GM21717 (cell line): ENCODE data around the gene ERGIC1.

Experiments
- ATAC-seq: cut with Tn5 transposase; IDR thresholded peaks from one replicate; pipeline ENCODE4 v1.9.1; 2021; ENCODE audit warnings: mild to moderate bottlenecking, moderate library complexity; ENCODE audit not compliant: unreplicated experiment

Gene ERGIC1

DNA sequence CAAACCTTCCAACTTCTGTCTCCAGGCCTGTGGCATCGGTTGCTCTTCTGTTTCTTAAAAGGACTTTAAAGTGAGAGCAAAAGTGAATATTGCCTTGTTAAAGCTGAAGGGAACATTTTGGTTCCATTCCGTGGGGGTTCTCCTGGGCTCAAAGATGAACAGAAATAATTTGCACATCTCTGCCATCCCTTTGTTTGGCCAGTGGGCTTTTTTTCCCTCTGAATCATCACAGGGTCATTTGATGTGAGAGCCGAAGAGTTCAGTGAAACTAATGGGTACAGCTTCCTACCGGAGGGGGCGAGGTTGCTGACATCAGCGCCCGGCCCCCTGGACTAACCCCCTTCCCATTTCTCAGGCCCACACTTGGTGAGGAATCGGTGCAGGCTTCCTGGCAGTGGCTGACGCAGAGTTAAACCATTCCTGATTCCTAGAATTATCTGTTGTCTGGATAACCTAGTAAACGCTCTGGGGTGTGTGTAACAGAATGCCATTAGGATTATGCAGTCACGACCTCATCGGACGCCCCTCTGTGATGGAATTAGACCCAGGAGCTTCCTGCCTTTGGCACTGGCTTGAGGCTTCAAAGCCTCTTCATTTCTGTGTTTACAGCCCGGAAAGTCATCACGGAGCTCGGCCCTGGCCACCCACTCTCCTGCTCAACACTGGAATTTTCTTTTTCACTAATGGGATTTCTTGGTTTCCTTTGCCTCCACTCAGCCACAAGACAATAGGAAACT, 63.6 kb downstream of the ERGIC1 start:
- ATAC-seq = no peak

DNA sequence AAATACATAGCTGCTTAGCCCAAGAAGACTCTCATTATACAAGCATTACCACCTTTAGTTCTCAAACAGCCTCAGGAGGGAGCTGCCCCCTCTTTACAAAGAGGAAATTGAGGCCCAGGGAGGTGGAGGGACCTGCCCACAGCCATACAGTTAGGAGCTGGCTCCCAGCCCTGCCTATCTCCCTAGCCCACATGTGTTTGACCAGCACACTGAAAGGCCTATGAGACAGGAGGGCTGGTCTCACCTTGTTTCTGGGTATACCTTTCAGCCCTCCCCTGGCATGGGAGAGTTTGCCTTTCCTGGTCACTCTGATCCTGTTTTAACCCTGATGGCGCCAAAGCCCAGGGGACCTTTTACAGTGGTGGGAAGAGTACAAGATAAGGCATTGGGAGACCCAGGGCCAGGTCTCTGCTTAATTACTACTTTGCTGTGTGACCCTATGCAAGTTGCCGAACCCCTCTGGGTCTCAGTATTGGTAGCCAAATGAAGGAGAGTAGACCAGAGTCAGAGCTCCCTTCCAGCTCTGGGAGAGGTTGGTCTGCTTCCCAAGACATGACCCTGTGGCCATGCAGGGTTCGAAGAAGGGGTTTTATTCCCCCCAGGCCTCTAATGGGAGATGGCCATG, 64.3 kb downstream of the ERGIC1 start:
- ATAC-seq = no peak

DNA sequence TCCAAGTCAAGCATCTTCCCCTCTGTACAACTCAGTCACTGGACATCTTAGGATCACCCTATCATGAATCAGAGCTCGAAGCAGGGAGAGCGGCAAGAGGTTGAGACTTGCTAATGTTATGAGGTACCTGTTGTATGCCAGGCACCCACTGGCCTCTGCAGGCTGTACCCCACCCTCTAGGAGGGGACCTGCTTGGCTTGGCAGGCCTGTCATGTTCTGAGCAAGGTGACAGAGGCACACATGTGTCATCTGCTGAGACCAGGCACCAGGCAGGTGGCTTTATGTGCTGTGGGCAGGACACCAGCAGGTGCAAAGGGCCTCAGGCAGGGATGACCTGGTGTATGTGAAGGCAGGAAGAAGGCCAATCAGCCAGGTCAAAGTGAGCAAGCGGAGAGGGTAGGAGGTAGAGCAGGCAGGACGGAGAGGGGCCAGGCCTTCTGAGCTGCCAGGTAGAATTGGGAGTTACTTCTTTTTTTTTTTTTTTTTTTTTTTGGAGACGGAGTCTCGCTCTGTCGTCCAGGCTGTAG, 64.9 kb downstream of the ERGIC1 start:
- ATAC-seq = no peak

DNA sequence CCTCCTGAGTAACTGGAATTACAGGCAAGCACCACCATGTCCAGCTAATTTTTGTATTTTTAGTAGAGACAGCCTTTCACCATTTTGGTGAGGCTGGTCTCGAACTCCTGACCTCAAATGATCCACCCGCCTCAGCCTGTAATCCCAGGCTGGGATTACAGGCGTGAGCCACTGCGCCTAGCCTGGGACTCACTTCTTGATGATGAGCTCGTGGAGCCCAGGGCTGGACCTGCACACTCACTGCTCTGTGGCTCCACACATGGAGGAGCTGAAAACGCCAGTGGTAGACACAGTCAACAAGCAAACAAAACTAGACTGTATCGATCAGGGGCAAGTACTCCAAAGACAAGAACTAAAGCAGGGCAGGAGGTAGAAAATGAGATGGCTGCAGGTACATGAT, 65.4 kb downstream of the ERGIC1 start:
- no peak for ATAC-seq

DNA sequence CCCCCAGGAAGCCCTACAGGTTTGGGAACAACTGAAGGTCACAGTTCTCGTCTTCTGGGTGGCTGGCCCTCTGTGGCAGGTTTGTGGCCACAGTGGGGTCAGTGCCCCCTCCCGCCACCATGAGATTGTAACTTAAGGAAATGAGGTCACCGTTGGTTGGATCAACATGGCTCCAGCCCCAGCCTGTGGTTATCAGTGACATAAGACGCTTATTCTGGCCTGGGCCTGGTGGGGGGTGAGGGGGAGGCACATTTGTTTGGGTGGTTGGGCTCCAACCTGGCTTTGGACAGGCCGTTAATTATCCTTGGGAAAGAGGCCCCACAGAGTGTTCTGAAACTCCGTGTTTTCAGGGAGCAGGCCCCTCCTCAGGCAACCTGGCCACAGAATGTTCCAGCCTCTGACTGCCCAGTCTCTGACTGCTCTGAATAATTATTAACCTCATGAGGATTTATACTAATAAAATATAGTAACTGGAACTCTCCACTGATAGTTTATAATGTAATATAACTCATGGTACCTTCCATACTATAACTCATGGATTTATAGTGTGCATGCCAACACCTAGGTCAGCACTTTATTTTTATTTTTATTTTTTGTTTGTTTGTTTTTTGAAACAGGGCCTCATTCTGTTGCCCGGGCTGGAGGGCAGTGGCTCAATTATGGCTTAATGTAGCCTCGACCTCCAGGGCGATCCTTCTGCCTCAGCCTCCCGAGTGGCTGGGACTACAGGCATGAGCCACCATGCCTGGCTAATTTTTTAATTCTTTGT, 67.1 kb downstream of the ERGIC1 start:
- no peak for ATAC-seq

DNA sequence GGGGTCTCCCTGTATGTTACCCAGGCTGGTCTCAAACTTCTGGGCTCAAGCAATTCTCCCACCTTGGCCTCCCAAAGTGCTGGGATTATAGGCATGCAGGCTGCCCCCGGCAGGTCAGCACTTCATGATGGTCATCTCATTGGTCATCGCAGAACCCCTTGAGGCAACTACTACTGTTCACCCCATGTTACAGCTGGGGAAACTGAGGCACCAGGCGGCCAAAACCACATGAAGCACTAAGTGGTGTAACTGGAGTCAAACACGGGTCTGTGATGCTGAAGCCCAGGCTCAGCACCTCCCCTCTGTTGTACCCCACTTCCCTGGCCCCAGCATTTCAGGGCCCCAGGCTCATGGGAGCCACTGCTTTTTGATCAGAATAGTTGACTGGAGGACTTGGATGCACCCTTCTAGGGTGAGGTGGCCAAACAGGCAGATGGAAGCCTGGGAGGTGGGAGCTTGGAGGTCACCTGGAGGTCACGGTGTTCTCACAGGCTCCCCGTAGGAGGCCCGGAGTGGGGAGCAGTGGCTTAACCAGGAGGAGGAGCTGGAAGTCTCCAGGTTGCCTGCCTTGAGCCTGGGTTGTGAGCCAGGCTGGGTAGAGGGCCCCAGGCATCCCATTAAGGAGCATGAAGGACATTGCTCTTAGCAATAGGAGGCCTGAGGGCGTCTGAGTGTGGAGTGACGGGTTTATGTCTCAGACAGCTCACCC, 67.9 kb downstream of the ERGIC1 start:
- no peak for ATAC-seq

DNA sequence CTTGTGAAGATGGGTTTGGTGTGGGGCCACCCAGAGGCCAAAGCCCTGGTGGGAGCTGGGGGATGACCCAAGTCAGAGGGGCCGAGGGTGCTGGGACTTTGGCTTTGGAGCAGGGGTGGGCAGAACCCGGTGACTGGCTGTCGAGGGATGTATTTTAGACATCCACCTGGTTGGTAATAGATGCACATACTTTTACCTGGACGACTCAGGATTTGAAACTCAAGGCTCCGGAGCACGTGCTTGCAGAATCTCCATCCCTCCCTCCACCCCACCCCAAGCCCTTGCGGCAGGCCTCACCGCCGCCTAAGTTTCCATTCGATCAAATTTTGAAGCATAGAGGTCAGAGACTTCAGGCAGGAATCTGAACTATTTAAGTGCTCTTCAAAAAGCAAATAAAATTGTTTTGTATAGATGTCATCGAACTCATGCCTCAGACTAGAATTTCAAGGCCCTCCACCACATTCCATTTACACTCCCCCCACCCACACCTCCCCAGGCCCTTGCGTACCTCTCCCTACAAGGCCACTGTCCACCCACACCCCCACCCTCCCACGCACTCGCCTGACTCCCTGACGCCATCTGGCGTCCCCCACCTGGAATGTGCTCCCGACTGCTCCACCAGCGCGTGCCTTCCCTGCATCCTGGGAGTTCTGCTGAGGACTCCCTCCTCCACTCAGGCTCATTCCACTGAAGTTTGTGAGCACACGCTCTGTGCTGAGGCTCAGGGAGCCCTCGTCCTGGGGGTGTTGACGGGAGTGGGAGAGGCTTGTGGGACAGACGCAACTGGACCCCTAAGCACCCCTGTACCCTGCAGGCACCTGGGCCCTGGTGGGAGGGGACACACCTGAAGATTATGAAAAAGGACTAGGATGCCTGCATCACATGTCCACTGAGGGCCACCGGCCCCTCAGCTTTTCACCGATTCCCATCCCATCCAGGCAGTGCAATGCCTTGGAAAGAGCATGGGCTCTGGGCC, 68.7 kb downstream of the ERGIC1 start:
- ATAC-seq = no peak

DNA sequence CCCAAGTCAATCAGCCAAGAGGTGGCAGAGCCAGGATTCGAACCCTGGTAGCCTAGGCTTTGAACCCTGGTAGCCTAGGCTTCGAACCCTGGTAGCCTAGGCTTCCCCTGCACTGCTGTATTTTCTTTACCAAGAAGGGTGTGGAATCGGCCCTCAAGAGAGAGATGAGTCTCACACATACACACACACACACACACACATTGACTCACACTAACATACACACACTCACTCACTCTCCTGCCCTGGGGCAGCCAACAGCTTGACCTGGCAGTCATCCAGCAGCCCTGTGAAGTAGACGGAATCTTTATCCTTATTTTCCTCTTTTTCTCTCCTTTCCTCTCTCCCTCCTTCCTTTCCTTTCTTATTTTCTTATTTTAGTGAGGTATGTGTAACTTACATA, 69.7 kb downstream of the ERGIC1 start:
- ATAC-seq = no peak

DNA sequence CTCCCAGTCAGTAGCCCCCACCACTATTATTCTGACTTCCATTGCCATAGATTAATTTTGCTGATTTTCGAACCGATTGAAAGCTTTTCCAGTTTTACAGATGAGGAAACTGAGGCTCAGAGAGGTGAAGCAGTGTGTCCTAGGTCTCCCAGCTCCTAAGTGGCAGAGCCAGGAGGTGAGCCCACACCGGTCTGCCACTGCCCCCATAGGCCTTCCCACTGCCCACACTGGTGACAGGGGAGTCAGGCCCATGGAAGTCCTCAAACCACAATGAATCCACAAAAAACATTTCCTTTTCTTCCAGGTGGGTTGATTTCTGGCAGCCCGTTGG, 70.2 kb downstream of the ERGIC1 start:
- ATAC-seq = no peak

DNA sequence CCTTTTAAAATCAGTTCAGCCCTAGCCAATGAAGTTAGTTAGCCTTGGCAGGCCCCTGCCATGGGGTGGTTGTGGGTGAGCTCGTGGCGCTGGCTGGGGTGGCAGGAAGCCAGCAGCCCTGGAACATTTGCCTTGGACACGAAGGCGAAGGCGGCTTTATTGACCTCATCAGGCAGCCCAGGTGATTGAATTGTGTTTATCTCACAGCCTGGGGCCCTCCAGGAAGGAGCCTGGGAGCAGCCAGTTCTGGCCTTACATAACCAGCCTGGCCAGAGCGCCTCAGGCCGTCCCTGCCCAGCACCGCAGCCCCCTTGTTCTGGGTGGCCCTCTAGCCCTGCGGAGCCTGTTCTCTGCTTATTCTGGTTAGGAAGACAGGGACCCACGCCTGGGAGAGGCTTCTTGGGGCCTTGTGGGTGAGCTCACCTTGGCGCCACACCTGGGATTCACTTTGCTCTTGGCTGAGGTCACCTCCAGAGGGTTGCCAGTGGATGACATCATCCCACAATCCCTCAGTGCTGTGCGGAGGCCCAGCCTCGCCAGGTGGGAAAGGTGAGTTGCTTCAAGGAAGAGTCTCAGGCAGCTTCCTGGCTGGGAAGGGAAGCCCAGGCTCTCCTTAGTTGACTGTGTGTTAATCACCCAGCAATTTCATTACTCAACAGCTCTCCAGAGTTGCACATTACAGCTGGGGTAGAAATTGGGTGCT, 70.7 kb downstream of the ERGIC1 start:
- no peak for ATAC-seq

DNA sequence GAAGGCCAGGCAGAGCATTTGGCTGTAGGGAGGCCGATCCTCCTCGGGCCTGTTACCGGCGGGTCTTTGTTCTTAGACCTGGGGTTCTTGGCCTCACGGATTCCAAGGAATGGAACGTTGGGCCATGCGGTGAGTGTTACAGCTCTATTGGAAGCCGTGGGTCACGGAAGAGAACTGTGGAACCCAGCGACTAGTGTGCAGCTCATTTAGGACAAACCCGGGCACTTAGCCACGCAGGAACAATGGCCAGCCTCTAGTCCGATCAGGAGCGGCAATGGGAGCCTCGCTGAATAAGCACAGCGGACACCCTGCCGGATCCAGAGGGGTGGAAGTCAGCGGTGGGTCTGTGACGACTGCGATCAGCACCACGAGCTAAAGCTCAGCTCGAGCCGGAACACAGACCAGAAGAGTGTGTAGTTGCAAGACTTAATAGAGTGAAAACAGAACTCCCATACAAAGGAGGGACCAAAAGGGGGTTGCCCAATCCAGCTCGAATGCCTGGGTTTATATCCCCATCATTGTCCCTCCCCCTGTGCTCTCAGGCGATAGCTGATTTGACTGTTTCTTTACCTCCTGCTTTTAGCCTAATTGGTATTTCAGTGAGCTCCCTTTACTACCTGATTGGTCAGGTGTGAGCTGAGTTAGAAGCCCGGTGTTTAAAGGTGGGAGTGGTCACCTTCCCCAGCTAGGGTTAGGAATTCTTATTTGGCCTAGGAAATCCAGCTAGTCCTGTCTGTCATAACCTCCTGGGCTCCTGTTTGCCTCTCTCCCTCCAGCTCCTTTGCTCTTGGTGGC, 71.5 kb downstream of the ERGIC1 start:
- ATAC-seq = no peak

DNA sequence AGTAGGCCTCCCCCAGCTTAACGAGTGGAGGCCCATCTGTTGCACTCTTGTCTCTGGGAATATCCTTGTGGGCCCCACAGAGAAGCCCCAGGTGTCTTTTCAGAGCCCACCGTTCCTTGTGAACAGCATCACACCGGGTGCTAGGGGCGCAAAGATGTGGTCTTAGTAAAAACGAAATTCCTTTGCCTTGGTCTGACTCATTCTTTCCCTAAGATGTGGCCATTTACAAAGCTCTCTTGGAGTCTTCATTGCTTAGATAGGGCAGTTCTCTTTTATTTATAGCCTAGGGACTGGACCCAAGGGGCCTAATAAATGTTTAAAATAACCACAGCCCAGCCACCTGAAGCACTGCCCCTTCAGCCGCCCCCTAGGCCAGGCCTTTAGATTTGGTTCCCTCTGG, 72.4 kb downstream of the ERGIC1 start:
- ATAC-seq = peak; percentile 58

DNA sequence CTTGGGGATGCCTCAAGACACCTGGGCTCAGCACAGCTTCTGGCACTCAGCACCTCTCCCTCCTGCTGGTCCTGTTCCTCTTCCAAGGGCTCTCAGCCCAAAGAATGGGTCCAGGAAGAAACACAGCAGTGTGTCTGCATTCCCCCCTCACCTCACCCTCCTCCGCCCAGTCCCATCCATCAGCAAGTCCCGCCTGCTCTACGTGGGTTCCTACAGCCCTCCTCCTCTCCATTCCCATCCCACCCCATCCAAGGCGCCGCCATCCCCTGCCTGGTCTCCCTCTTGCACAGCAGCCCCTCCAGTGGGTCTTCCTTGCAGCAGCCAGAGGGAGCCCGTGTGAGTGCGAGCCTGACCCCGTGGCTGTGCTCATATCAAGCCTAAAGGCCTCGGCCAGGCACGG, 72.8 kb downstream of the ERGIC1 start:
- ATAC-seq = peak; percentile 12

DNA sequence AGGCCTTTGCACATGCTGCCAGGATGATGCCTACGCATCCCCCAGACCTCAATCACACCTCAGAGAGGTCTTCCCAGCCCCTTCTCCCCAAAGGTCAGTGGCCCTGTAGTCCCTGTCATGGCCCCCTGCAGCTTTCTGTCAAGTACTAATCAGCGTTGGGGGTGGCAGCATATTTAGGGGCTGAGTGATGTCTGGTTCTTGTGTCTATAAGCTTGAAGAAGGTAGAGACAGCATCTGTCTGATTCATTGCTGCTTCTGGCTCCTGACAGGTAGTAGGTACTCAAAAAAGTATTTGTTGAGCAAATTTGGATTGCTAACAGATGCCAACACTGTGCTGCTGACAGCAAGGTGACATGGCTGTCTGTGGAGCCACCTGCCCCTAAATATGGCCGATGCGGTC, 73.6 kb downstream of the ERGIC1 start:
- no peak for ATAC-seq

DNA sequence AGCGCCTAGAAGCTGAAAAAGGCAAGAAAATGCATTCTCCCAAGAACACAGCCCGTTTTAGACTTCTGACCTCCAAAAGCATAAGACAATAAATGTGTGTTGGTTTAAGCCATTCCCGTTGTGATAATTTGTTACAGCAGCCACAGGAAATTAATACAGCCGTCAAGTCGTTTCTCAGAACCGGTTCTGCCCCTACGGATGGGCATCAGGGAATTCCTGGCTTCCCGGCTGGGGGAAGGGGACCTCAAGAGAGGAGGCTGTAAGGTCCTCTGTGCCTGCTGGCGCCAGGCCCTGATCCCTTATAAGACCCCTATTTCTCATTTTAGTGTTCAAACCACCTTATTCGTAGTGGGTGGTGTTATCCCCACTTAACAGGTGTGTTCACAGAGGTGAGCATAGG, 74.6 kb downstream of the ERGIC1 start:
- no peak for ATAC-seq

DNA sequence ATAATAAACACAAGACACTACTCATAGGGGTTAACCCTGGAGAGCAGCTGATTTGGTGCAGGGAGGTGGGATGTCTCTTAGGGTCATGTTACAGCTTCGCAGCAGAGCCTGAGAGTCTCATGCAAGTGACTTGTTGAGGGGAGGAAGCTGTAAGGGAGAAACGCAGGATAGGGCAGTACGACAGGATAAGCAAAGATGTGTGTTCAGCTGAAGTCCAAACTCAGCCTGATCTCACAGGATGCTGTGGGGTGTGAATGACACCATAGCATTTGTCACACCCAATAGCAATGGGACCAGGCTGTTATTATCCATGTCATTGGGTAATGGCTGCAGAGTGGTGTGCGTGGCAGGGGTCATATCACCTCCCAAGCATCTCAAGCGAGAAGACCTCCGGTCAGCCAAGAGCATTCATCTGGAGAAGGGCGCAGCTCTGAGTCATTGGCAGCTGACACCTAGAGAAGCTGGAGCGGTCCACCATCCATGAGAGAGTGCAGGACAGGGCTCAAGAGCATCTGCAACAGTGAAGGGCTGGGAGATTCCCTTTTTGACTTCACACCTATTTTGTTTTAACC, 76.0 kb downstream of the ERGIC1 start:
- ATAC-seq = no peak

DNA sequence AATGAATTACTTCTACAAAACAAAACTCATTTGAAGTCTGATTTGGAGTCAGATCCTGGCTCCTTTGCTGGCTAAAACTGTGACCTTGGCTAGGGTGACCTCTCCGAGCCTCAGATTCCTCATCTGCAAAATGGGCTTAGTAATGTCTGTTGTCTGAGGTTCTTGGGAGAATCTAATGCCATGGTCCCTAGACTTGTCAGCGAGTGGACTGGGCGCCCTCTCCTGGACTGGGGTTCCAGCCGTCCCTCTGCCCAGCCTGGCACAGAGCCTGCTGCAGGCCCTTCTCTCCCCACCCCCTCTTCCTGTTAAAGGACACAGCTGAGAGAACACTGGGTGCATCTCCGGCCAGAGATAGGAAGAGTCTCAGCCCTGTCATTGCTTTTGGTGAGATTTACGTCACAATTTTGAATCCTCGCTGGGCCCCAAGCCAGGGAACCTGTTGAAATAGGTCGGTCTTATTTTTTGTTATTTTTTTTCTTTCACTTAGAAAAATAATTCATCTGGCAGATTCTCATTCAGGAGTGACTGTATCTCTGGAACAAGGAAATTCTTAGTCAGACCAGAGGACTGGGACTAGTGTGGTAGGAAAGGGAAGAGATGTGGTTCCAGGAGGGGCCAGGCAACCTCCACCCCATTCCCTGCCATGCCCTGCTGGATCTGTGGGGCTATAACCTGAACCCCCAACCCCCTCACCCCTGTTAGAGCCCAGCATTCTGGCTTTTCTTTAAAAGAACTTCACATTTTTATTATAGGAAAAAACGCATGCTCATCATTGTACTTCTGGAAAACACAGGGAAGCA, 77.0 kb downstream of the ERGIC1 start:
- ATAC-seq = no peak

DNA sequence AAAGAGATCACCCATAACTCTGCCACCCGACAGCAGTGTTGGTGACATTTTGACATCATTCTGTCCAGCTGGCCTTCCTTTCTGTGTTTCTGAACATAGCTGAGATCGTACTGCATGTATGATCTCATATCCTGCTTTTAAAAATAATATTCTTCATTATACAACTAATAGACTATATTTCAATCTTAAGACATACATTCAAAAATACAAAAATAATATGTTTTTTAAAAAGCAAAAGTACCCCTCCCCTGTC, 77.5 kb downstream of the ERGIC1 start:
- ATAC-seq = no peak
